Measurements from ENCODE around the gene IGFBPL1.

- TF ChIP-seq CREB1 (IDR thresholded peaks at IDR 0.05; ENCODE audit: low read depth) (no peak), MAX (IDR thresholded peaks at IDR 0.05) (no peak), NFIC (IDR thresholded peaks at IDR 0.05) (no peak), FOXM1 (IDR thresholded peaks at IDR 0.05; ENCODE audit: borderline replicate concordance, low read depth) (no peak), YY1 (IDR thresholded peaks at IDR 0.05; ENCODE audit: low read depth) (no peak), TCF12 (IDR thresholded peaks at IDR 0.05; ENCODE audit: low read depth) (no peak), CEBPB (IDR thresholded peaks at IDR 0.05) (no peak), RAD21 (IDR thresholded peaks at IDR 0.05; ENCODE audit: low read depth) (no peak)
Measured at GRCh38 chr9:38424918-38425317, 664 bp upstream of the IGFBPL1 start.
